ENCODE data around the gene TMEM31.
"Not testable (repeated sequence)": the region's sequence is repeated elsewhere in the genome, so short reads cannot be mapped to it uniquely, and the experiment has no call there.

TMEM31 gene

DNA sequence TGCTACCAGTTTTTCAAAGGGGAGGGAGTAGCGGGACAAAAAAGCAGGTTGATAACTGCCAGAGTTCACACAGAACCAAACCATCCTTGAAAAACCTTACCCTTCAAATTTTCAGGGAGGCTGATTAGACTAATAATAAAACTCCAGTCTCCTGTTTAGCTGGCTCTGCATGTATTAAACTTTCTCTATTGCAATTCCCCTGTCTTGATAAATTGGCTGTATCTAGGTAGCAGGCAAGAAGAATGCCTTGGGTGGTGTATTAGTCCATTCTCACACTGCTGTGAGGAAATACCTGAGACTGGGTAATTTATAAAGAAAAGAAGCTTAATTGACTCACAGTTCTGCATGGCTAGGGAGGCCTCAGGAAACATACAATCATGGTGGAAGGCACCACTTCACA is 47.8 kb downstream of the TMEM31 start:
- Histone ChIP-seq H3K4me3 (ENCODE audit: low read depth, low read length) (no peak overlapping the region), H3K9me3 (ENCODE audit: control insufficient read depth, insufficient read depth, low read length) (no peaks in the 10 kb centered on the region), H3K27me3 (ENCODE audit: control insufficient read depth, insufficient read depth, low read length) (no peaks in the 10 kb centered on the region), H3K9ac (ENCODE audit: low read depth, low read length) (no peak overlapping the region), H3K36me3 (ENCODE audit: control insufficient read depth, insufficient read depth, low read length) (peaks cover 34% of the 10 kb centered on the region), H3K4me1 (ENCODE audit: control insufficient read depth, insufficient read depth, low read length) (peaks cover 19% of the 10 kb centered on the region)

DNA sequence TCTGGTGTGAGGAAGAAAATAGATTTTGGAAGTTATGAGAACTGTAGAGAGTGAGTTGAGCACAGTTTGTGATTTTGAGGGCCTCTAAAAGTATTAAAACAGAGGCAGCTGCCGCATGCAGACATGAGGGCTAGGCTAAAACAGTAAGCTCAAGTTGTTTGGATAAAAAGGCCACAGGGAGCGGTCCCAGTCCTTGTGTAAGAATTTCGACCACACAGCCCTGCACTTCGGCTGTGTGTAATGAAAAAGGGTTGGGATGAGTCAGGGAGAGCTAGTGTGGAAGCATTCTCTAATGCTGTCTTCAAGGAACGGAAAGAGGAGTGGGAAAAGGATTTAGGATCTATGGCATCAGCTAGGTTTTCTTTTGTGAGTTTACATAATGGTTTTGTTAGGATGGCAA is 52.8 kb downstream of the TMEM31 start:
- not testable (repeated sequence) for H3K9me3 ChIP-seq (ENCODE audit: control insufficient read depth, insufficient read depth, low read length); H3K9ac ChIP-seq (ENCODE audit: low read depth, low read length); H3K27me3 ChIP-seq (ENCODE audit: control insufficient read depth, insufficient read depth, low read length); H3K4me3 ChIP-seq (ENCODE audit: low read depth, low read length)
- Histone ChIP-seq H3K36me3 (ENCODE audit: control insufficient read depth, insufficient read depth, low read length) (peaks cover 13% of the 10 kb centered on the region), H3K4me1 (ENCODE audit: control insufficient read depth, insufficient read depth, low read length) (peaks cover 23% of the 10 kb centered on the region)

Measured in iPS-15b (cell line).